GM19463 (cell line): ENCODE measurements around the gene RBM20.

Experiments
- ATAC-seq: cut with Tn5 transposase; IDR thresholded peaks from one replicate; pipeline ENCODE4 v1.9.1; 2021; ENCODE audit warnings: mild to moderate bottlenecking, moderate library complexity; ENCODE audit not compliant: unreplicated experiment

The RBM20 gene

GRCh38 chr10:110845756-110846620 lies 201.9 kb downstream of the RBM20 start:
- no peak for ATAC-seq

GRCh38 chr10:110847374-110847773 lies 203.2 kb downstream of the RBM20 start:
- no peak for ATAC-seq

DNA sequence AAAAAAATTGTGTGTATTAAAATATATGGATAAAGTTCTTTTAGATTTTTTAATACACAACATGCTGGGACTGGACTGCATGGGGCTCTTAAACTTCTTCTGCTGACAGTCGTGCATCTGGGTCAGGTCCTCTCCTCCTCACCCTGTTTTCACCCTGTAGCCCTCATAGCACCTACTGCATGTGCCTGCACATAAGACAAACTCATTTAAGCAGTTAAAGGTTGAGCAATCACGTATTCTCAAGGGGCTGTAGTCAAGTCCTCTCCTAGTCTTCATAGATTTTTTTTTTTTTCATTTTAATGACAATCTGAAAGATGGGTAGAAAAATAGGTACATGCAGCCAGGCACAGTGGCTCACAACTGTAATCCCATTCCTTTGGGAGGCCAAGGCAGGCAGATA lies 204.0 kb downstream of the RBM20 start:
- ATAC-seq, result no peak

DNA sequence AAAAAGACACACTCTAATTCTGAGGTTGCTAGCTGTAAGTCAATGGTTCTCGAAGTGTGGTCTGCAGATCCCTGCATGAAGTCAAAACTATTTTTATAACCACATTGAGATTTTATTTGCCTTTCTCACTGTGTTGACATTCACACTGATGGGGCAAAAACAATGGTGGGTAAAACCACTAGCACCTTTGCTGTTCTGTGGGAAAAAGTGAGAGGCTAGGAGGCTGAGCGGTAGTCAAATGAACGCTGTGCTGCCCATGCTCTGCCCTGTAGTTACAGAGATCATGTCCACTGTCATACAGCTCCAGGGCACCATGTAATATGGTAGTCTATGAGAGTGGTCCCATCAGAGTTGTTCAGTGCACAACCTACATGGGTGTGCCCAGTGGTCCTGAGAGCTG lies 206.0 kb downstream of the RBM20 start:
- no peak for ATAC-seq

DNA sequence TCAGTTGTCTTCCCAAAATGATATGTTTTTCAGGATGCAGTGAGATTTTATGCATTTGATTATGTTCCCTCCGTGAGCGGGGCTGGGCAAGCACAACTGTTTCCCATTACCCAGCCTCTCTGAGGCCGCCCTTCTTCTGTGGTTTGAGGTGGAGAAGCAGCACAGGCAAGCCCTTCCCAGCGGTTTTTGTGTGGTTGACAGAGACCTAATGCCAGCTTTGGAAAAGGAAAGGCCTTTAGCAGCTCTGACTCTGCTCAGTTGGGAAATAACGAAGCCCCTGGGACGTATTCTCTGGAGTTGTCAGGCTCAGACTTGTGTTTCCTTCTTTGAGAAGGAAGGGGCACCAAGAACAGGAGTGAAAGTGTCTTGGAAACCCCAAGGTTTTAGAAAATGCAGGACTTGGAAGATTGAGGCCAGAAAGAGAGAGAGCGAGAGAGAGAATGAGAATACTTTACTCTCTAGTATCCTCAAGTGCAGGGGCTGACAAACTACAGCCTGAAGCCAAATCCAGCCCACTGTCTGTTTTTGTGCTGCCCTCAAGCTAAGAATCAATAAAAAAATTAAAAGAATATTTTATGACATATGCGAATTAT lies 207.0 kb downstream of the RBM20 start:
- ATAC-seq, result no peak

- ATAC-seq, result peak; percentile 48
Measured at GRCh38 chr10:110852255-110852896, 208.2 kb downstream of the RBM20 start.

DNA sequence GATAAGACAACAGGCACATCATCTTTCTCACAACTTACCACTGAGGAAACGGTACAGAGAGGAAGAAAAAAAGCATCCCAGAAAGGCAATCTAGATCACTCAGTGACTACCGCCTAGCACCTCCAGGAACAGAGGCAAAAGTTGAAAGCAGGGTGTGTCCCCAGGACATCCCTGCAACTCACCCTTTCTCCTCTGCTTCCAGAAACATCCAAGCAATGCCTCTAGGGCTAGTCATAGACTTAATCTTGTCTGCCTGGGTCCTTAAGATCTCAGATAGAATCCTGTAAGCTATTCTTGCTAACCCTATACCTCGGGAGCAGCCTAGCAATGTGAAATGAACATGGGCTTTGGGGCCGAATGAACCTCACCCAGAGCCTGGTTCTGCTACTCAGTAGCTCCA lies 208.8 kb downstream of the RBM20 start:
- ATAC-seq, result no peak

DNA sequence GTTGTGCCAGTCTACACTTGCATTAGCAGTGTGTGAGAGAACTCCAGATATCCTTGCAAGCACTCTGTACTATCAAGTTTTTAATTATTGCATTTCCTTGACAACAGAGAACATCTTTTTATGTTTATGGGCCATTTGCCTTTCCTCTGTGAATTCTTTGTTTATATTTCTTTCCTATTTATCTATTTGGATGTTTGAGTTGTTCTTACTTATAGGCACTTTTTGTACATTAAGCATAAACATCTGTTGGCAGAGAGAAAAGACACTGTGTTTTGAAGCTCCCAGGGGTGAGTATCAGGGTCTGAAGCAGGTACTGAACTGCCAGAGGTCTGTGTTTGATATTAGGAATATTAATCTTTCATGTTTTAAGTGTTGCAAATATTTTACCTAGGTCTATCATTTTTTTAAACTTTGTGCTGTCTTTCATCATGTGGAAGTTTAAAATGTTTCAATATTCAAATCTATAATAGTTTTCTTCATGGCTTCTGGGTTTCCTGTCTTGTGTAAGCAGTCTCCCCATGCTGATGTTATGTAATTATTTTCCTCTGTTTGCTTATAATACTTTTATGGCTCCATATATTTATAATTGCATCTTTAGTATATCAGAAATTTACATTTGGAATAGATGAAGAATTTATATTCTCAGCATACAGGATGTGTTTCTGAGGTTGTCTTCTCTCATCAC lies 209.9 kb downstream of the RBM20 start:
- no peak for ATAC-seq

DNA sequence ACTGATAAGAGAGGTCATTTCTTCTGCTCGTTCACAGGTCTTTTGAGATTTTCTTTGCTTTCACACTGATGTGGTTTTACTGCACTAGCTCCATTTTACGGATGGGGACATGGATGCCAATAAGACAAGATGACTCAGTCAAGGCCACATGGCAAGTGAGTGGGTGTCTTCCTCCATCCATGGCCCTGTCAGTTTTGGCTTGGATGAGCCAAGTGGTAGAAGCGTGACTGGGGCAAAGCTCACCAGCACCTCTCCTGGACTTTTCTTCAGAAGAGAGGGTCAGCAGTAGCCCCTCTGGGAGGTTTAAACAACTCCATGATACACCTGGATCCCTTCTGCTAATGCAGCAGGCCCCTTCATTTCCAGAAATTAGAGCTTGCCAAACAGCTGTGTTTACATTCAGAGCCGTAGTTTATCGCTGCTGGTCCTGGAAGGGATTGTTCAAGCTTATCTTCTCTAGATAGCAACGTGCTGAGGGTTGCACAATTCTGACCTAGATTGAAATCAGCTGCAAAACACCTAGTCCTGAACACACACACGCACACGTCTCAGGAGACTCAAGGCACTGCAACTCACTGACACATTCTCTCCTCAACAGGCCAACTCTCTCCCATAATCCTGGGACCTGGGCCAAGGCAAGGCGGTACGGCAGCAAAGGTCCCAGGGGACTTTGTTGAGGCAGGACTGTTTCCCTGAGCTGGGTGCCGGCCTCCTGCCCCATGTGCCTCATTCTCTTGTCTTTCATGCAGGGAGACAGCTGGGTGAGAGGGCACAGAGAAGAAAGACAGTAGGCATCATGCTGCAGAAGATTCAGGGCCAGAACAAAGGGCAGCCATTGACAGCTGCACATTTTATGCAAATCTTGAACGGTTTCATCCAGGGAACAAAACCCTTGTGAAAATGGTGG lies 213.4 kb downstream of the RBM20 start:
- no peak for ATAC-seq

DNA sequence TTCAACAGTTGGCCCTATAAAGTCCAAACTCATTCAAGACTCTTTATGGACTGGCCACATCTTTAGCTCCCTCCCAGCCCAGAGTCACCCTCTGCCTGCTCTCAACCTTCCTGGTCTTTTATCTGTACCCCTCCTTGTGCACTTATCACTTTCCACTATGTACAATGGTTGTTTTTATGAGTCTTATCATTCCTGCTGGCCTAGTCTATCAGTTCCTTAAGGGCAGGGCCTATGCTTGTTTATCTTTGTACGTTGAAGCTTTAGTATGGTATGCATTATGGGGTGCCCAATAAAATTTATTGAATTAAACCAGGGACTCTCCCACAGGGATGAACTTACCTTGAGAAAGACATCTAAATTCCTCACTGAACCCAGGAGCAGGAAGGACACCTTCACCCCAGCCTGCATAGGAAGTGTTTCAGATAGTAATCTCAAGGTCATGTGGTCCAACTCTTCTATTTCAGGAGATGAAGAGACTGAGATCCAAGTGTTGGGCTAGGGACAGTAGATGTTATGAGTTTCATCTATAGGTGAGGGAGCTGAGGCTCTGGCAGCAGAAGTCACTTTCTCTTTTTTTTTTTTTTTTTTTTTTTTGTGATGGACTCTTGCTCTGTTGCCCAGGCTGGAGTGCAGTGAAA lies 214.3 kb downstream of the RBM20 start:
- ATAC-seq, result no peak

- ATAC-seq, result no peak
Measured at GRCh38 chr10:110859206-110859972, 215.3 kb downstream of the RBM20 start.

- no peak for ATAC-seq
Measured at GRCh38 chr10:110859973-110860376, 215.8 kb downstream of the RBM20 start.

- peak; percentile 49 for ATAC-seq
Measured at GRCh38 chr10:110860576-110861241, 216.6 kb downstream of the RBM20 start.

DNA sequence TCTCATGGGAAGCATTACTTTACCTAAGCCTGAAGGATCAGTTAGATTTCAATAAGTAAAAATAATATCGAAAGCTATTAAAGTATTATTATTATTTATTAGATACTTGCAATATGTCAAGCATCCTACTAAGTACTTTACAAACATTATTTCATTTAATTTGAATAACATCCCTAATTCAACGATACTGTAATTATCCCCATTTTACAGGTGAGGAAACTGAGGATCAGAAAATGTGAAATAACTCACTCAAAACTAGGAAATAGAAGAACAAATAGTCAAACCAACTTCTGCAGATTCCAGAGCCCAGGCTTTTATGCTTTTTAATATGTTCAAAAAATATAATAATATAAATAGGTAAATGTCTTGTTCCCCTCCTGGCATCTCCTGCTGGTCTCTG lies 217.3 kb downstream of the RBM20 start:
- ATAC-seq, result no peak

DNA sequence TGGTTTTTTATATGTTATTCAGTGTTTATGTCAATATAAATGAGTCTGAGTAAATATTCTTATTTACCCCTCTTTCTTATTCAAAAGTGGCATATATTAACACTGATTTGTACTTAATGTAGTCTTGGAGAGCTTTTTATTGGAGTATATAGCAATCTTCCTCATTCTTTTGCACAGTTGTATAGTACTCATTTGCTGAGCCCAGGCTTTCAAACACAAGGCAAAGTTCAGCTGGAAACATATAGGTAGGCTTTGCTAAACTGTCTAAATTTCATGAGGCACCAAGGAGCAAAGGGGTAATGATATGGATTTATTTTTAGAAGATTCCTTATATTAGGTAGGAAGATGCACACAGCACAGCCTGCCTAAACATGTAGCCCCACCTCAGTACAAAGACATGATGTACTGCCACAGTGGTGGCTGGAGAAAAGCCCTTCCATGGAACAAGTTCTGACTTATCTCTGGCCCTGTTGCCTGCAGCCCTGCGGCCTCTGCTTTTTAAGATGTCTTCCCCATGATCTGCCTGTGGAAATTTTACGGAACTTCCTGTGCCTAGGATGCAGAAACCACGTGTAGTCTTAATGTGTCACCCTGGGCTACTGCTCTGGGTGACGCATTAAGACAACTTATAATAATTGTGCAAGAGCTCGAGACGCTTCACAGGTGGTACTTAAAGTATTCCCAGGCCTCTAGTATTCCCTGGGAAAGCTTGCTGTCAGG lies 218.0 kb downstream of the RBM20 start:
- no peak for ATAC-seq

- ATAC-seq, result no peak
Measured at GRCh38 chr10:110862961-110863360, 218.8 kb downstream of the RBM20 start.

- ATAC-seq, result no peak
Measured at GRCh38 chr10:110863361-110863760, 219.2 kb downstream of the RBM20 start.

DNA sequence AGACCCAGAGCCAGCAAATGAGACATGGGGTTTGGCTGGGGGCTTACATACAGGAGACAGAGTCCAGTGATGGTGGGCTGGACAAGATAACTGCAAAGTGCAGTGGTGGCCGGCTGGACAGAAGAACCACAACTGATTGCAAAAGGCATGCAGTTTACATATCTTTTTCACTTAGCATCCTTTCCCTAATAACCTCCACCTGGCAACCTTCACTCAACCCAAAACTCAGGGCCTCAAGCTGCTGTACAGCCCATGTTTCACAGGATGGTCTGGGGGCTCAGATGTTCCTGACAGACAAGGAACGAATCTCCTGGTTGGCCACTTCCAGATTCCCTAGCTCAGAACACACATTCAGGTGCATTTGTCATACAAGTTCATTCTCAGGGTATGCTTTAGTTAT lies 219.8 kb downstream of the RBM20 start:
- ATAC-seq, result no peak
